Vagina (tissue), 2 donors: ENCODE results near the gene TBC1D22A.

Experiments
- CTCF ChIP-seq, 3 experiments: fragments of 450-650 bp in 2 of 3; fragments of 200-600 bp in 1 of 3; sonication (generic) in 1 of 3; IDR thresholded peaks; one replicate each; pipeline ENCODE4 v1.5.1; 2017 to 2019; ENCODE audit warnings: antibody characterized with exemption in 3 of 3, mild to moderate bottlenecking in 2 of 3, moderate library complexity in 2 of 3
- POLR2A ChIP-seq, 2 donors: fragments of 450-650 bp; IDR thresholded peaks; one replicate each; pipeline ENCODE4 v1.6.1; 2017; ENCODE audit warnings: antibody characterized with exemption in 2 of 2, mild to moderate bottlenecking in 2 of 2, moderate library complexity in 2 of 2
- POLR2AphosphoS5 ChIP-seq, 2 donors: sonication (generic); formaldehyde crosslinking; IDR thresholded peaks; one replicate each; pipeline ENCODE4 v1.9.0; 2017; ENCODE audit warnings: antibody characterized with exemption in 2 of 2, mild to moderate bottlenecking in 2 of 2, low read depth in 1 of 2; ENCODE audit not compliant: insufficient read depth in 1 of 2

- TF ChIP-seq CTCF (IDR thresholded peaks at IDR 0.05) (no peak), POLR2A (IDR thresholded peaks at IDR 0.05) (no peak), POLR2AphosphoS5 (IDR thresholded peaks at IDR 0.05; ENCODE audit: insufficient read depth in 1 of 2, low read depth in 1 of 2) (peak; percentile 13 to 64)
These were observed 80.2 kb downstream of the TBC1D22A start for GRCh38 chr22:46842606-46843005.
